ENCODE measurements around the gene RABGEF1. TPM values are rescaled to one million over a fixed set of nuclear protein-coding genes. Genes with fewer than 3 reads are reported as not detected.

RABGEF1 gene
- total RNA-seq, 1 donor from 2014 or later: 14.1 TPM

GRCh38 chr7:66859339-66859738, 118.8 kb downstream of the RABGEF1 start:
- no peak overlapping the region for H3K4me3 Mint-ChIP-seq (ENCODE audit: unreplicated experiment)
- DNase-seq: no peak
- H3K27me3 Mint-ChIP-seq (ENCODE audit: unreplicated experiment): no peaks in the 10 kb centered on the region
- no peaks in the 10 kb centered on the region for H3K9me3 Mint-ChIP-seq (ENCODE audit: unreplicated experiment)
- no peaks in the 10 kb centered on the region for H3K36me3 Mint-ChIP-seq (ENCODE audit: unreplicated experiment)
- no peak for TF ChIP-seq CTCF (IDR thresholded peaks at IDR 0.05; ENCODE audit: partially characterized antibody, unreplicated experiment)
- no peak overlapping the region for H3K27ac Mint-ChIP-seq (ENCODE audit: unreplicated experiment)
- peaks cover 1% of the 10 kb centered on the region for H3K4me1 Mint-ChIP-seq (ENCODE audit: low read depth, unreplicated experiment)

GRCh38 chr7:66859794-66860645, 119.5 kb downstream of the RABGEF1 start:
- DNase-seq: no peak
- Mint-ChIP-seq H3K27me3 (ENCODE audit: unreplicated experiment) (no peaks in the 10 kb centered on the region), H3K27ac (ENCODE audit: unreplicated experiment) (no peak overlapping the region), H3K36me3 (ENCODE audit: unreplicated experiment) (no peaks in the 10 kb centered on the region), H3K4me3 (ENCODE audit: unreplicated experiment) (no peak overlapping the region), H3K4me1 (ENCODE audit: low read depth, unreplicated experiment) (peaks cover 1% of the 10 kb centered on the region), H3K9me3 (ENCODE audit: unreplicated experiment) (no peaks in the 10 kb centered on the region)
- no peak for TF ChIP-seq CTCF (IDR thresholded peaks at IDR 0.05; ENCODE audit: partially characterized antibody, unreplicated experiment)

GRCh38 chr7:66860767-66861166, 120.2 kb downstream of the RABGEF1 start:
- no peaks in the 10 kb centered on the region for H3K27me3 Mint-ChIP-seq (ENCODE audit: unreplicated experiment)
- H3K36me3 Mint-ChIP-seq (ENCODE audit: unreplicated experiment): no peaks in the 10 kb centered on the region
- H3K4me3 Mint-ChIP-seq (ENCODE audit: unreplicated experiment): no peak overlapping the region
- no peak for TF ChIP-seq CTCF (IDR thresholded peaks at IDR 0.05; ENCODE audit: partially characterized antibody, unreplicated experiment)
- H3K27ac Mint-ChIP-seq (ENCODE audit: unreplicated experiment): no peak overlapping the region
- H3K4me1 Mint-ChIP-seq (ENCODE audit: low read depth, unreplicated experiment): peaks cover 1% of the 10 kb centered on the region
- no peaks in the 10 kb centered on the region for H3K9me3 Mint-ChIP-seq (ENCODE audit: unreplicated experiment)
- no peak for DNase-seq

Other genes with a start within 250 kb of the RABGEF1 start
- gene KCTD7, start 111.9 kb upstream of the RABGEF1 start, total RNA-seq (ENCODE audit: unreplicated experiment): 48.5 TPM
- 62.6 TPM for gene TMEM248, start 180.5 kb downstream of the RABGEF1 start, total RNA-seq (ENCODE audit: unreplicated experiment)

All from glutamatergic neuron (in vitro differentiated cells).